Hepatocyte (in vitro differentiated cells): ENCODE measurements around the gene TSGA10IP. TPM values are rescaled to one million over a fixed set of nuclear protein-coding genes. Genes with fewer than 3 reads are reported as not detected.

Experiments
- DNase-seq: peaks from one replicate; pipeline ENCODE4 v3.0.0-alpha.2; 2016; ENCODE audit warnings: low spot score
- H2AFZ ChIP-seq: fragments of 200-600 bp; sonication (generic); 2 replicates; pipeline ENCODE4 v1.6.0; 2016; ENCODE audit warnings: antibody characterized with exemption, mild to moderate bottlenecking
- H3K27ac ChIP-seq: fragments of 200-600 bp; sonication (generic); 2 replicates; pipeline ENCODE4 v1.5.1; 2016; ENCODE audit warnings: mild to moderate bottlenecking
- H3K27me3 ChIP-seq: fragments of 200-600 bp; sonication (generic); 2 replicates; pipeline ENCODE4 v1.6.1; 2016
- H3K36me3 ChIP-seq: fragments of 200-600 bp; sonication (generic); replicated peaks from 2 replicates; pipeline ENCODE4 v1.5.1; 2016; ENCODE audit warnings: low read depth; ENCODE audit not compliant: insufficient read depth
- H3K4me1 ChIP-seq: fragments of 200-600 bp; sonication (generic); 2 replicates; pipeline ENCODE4 v1.5.1; 2016; ENCODE audit warnings: mild to moderate bottlenecking, moderate library complexity; ENCODE audit not compliant: insufficient read depth
- H3K4me2 ChIP-seq: fragments of 200-600 bp; sonication (generic); 2 replicates; pipeline ENCODE4 v1.6.0; 2016
- H3K4me3 ChIP-seq: fragments of 200-600 bp; sonication (generic); 2 replicates; pipeline ENCODE4 v1.5.1; 2016; ENCODE audit warnings: mild to moderate bottlenecking
- H3K79me2 ChIP-seq: fragments of 200-600 bp; sonication (generic); 2 replicates; pipeline ENCODE4 v1.6.0; 2017; ENCODE audit warnings: mild to moderate bottlenecking
- H3K9me2 ChIP-seq: fragments of 200-600 bp; sonication (generic); replicated peaks from 2 replicates; pipeline ENCODE4 v1.6.0; 2017; ENCODE audit warnings: mild to moderate bottlenecking; ENCODE audit not compliant: insufficient read depth
- H3K9me3 ChIP-seq: fragments of 200-600 bp; sonication (generic); 2 replicates; pipeline ENCODE4 v1.5.1; 2016; ENCODE audit warnings: low read depth, mild to moderate bottlenecking
- H4K20me1 ChIP-seq: fragments of 200-600 bp; sonication (generic); 2 replicates; pipeline ENCODE4 v1.6.0; 2016; ENCODE audit warnings: mild to moderate bottlenecking; ENCODE audit not compliant: insufficient read depth, poor library complexity, severe bottlenecking
- EZH2 ChIP-seq: fragments of 200-600 bp; sonication (generic); IDR thresholded peaks from 2 replicates; pipeline ENCODE4 v1.6.1; 2016; ENCODE audit warnings: antibody characterized with exemption, mild to moderate bottlenecking, borderline replicate concordance
- EZH2phosphoT487 ChIP-seq: fragments of 200-600 bp; sonication (generic); IDR thresholded peaks from one replicate; pipeline ENCODE4 v1.6.1; 2018; ENCODE audit warnings: antibody characterized with exemption, mild to moderate bottlenecking, low read depth, moderate library complexity; ENCODE audit not compliant: unreplicated experiment, severe bottlenecking
- WGBS: methylation state at CpG from one replicate; pipeline ENCODE4 v1.1.6; 2016; ENCODE audit warnings: low lambda C conversion rate; ENCODE audit errors: missing lambda C conversion rate; 5-methylcytosine and 5-hydroxymethylcytosine counted together
- polyA plus RNA-seq: library from polyadenylated mRNA; unstranded; fragments of >200 nt; fragmentation: Nextera tagmentation; extraction: Ambion mirVana; gene quantifications from 2 replicates; pipeline ENCODE4 v1.2.1, GENCODE V29; 2016
- total RNA-seq: library from RNA; depleted of rRNA; stranded (reverse); fragments of >200 nt; gene quantifications from 2 replicates; pipeline ENCODE4 v1.2.3, GENCODE V29; 2014
- TF ChIP-seq, protein P1 (sequence below): fragments of 200-600 bp; sonication (generic); IDR thresholded peaks from 2 replicates; pipeline ENCODE4 v1.5.1; 2016; ENCODE audit warnings: antibody characterized with exemption, mild to moderate bottlenecking; ENCODE audit not compliant: poor library complexity

Gene TSGA10IP
- total and polyA plus RNA-seq, 2 experiments from 2014 or later: not detected

DNA sequence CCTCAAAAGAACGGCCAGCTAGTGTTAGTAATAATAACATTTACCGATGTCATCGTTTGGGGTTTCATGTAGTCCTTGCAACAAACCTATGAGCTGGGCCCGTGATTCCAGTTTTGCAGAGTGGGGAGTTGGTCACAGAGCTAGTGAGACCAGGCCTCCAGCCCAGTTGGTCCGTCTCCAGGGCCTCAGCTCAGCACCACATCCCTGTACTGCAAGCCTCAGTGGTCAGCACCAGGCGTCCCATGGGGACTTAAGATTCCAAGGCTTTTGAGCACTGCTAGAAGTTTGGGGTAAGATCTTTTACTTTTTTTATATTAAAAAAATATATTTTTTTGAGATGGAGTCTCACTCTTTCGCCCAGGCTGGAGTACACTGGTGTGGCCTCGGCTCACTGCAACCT lies 1.1 kb upstream of the TSGA10IP start:
- 96% methylated on average over 8 of the region's 8 CpGs for WGBS
- no peak overlapping the region for H3K4me2 ChIP-seq
- H4K20me1 ChIP-seq: no peaks in the 10 kb centered on the region
- H3K79me2 ChIP-seq: no peaks in the 10 kb centered on the region
- no peaks in the 10 kb centered on the region for H3K27me3 ChIP-seq
- no peak overlapping the region for H3K27ac ChIP-seq
- no peak overlapping the region for H2AFZ ChIP-seq
- DNase-seq: no peak
- TF ChIP-seq EZH2: no peak
- no peak for TF ChIP-seq EZH2phosphoT487
- TF ChIP-seq, protein P1, sequence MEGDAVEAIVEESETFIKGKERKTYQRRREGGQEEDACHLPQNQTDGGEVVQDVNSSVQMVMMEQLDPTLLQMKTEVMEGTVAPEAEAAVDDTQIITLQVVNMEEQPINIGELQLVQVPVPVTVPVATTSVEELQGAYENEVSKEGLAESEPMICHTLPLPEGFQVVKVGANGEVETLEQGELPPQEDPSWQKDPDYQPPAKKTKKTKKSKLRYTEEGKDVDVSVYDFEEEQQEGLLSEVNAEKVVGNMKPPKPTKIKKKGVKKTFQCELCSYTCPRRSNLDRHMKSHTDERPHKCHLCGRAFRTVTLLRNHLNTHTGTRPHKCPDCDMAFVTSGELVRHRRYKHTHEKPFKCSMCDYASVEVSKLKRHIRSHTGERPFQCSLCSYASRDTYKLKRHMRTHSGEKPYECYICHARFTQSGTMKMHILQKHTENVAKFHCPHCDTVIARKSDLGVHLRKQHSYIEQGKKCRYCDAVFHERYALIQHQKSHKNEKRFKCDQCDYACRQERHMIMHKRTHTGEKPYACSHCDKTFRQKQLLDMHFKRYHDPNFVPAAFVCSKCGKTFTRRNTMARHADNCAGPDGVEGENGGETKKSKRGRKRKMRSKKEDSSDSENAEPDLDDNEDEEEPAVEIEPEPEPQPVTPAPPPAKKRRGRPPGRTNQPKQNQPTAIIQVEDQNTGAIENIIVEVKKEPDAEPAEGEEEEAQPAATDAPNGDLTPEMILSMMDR: no peak
- H3K9me2 ChIP-seq: no peaks in the 10 kb centered on the region
- H3K9me3 ChIP-seq: no peaks in the 10 kb centered on the region
- H3K4me1 ChIP-seq: no peaks in the 10 kb centered on the region
- no peaks in the 10 kb centered on the region for H3K36me3 ChIP-seq
- no peak overlapping the region for H3K4me3 ChIP-seq

DNA sequence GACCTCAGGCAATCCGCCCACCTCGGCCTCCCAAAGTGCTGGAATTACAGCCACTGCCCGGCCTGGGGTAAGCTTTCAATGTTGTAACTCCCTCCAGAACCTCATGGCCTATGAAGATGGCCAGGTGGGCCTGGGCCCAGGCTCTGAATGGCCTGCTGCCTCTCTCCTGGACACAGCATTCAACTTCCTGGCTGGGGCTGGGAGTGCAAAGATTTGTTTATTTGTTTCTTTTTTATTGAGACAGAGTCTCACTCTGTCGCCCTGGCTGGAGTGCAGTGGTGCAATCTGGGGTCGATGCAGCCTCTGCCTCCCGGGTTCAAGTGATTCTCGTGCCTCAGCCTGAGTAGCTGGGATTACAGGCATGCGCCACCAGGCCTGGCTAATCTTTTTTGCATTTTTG lies 513 bp upstream of the TSGA10IP start:
- no peaks in the 10 kb centered on the region for H3K9me3 ChIP-seq
- no peaks in the 10 kb centered on the region for H3K27me3 ChIP-seq
- 75% methylated on average over 8 of the region's 8 CpGs for WGBS
- no peak for DNase-seq
- no peak overlapping the region for H3K4me2 ChIP-seq
- no peaks in the 10 kb centered on the region for H3K36me3 ChIP-seq
- H3K4me3 ChIP-seq: no peak overlapping the region
- H3K9me2 ChIP-seq: no peaks in the 10 kb centered on the region
- TF ChIP-seq EZH2 (no peak), EZH2phosphoT487 (no peak)
- TF ChIP-seq, protein P1: no peak
- H3K27ac ChIP-seq: no peak overlapping the region
- no peak overlapping the region for H2AFZ ChIP-seq
- no peaks in the 10 kb centered on the region for H4K20me1 ChIP-seq
- no peaks in the 10 kb centered on the region for H3K79me2 ChIP-seq
- no peaks in the 10 kb centered on the region for H3K4me1 ChIP-seq

DNA sequence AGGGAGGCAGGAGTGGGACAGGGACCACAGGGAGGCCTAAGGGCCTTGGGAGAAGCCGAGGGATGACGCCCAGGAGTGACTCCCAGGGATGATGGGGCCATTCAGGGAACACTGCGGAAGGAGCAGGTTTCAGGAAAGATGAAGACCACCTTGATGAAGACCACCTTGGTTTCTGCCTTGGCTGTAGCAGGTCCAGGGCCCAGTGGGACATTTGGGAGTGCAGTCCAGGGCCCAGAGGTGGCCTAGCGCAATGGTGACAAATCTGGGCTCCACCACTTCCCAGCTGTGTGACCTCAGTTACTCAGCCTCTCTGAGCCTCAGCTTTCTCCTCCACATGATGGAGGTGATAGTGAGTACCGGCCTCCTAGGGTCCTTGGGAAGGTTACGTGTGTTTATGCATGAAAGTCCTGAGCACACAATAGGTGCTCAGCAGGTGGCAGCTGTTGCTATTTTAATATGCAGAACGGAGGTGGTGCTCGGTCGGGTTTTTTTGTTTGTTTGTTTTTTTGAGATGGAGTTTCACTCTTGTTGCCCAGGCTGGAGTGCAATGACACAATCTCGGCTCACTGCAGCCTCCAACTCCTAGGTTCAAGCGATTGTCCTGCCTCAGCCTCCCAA lies 770 bp downstream of the TSGA10IP start:
- no peaks in the 10 kb centered on the region for H4K20me1 ChIP-seq
- H3K79me2 ChIP-seq: no peaks in the 10 kb centered on the region
- H3K9me2 ChIP-seq: no peaks in the 10 kb centered on the region
- 76% methylated on average over 11 of the region's 11 CpGs for WGBS
- no peaks in the 10 kb centered on the region for H3K9me3 ChIP-seq
- H3K4me1 ChIP-seq: no peaks in the 10 kb centered on the region
- H2AFZ ChIP-seq: no peak overlapping the region
- H3K4me2 ChIP-seq: no peak overlapping the region
- TF ChIP-seq EZH2phosphoT487: no peak
- TF ChIP-seq EZH2: no peak
- TF ChIP-seq, protein P1: no peak
- no peak for DNase-seq
- no peak overlapping the region for H3K27ac ChIP-seq
- H3K27me3 ChIP-seq: no peaks in the 10 kb centered on the region
- no peaks in the 10 kb centered on the region for H3K36me3 ChIP-seq
- H3K4me3 ChIP-seq: no peak overlapping the region

DNA sequence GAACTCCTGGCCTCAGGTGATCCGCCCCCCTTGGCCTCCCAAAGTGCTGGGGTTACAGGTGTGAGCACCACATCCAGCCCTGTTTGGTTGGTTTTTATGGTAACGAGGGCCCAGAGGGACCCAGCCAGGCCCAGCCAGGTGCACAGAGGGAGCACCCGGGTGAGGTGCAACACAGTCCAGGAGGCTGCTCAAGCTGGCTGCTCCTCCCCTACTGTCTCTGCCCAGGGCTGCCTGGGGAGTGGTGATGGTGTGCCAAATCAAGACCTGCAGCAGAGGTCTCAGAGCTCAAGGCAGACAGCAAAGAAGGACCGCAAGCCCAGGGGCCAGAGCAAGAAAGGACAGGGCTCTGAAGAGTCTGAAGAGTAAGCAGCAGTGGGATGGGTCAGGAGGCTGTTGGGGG lies 1.4 kb downstream of the TSGA10IP start:
- H2AFZ ChIP-seq: no peak overlapping the region
- no peaks in the 10 kb centered on the region for H3K36me3 ChIP-seq
- H3K4me3 ChIP-seq: no peak overlapping the region
- no peaks in the 10 kb centered on the region for H3K9me3 ChIP-seq
- H3K9me2 ChIP-seq: no peaks in the 10 kb centered on the region
- no peaks in the 10 kb centered on the region for H3K27me3 ChIP-seq
- no peak overlapping the region for H3K27ac ChIP-seq
- no peaks in the 10 kb centered on the region for H3K79me2 ChIP-seq
- WGBS: 84% methylated on average over 4 of the region's 4 CpGs
- H3K4me1 ChIP-seq: no peaks in the 10 kb centered on the region
- TF ChIP-seq EZH2phosphoT487 (no peak), EZH2 (no peak)
- TF ChIP-seq, protein P1: no peak
- no peak overlapping the region for H3K4me2 ChIP-seq
- no peak for DNase-seq
- no peaks in the 10 kb centered on the region for H4K20me1 ChIP-seq
